Mucosa of rectum (tissue), 2 donors: ENCODE results near the gene BRD4.
"Not testable (repeated sequence)": the region's sequence is repeated elsewhere in the genome, so short reads cannot be mapped to it uniquely, and the experiment has no call there.

Experiments
- H3K27ac ChIP-seq, 2 donors: one replicate each; pipeline ENCODE4 v1.7.0; 2013; ENCODE audit warnings: inconsistent platforms in 2 of 2, low read depth in 2 of 2, low read length in 2 of 2
- H3K27me3 ChIP-seq, 2 donors: one replicate each; pipeline ENCODE4 v1.7.0; 2013; ENCODE audit warnings: low read length in 2 of 2; ENCODE audit not compliant: control insufficient read depth in 2 of 2, insufficient read depth in 2 of 2
- H3K36me3 ChIP-seq, 2 donors: one replicate each; pipeline ENCODE4 v1.7.0; 2013; ENCODE audit warnings: low read length in 2 of 2; ENCODE audit not compliant: control insufficient read depth in 2 of 2, insufficient read depth in 2 of 2
- H3K4me1 ChIP-seq, 2 donors: one replicate each; pipeline ENCODE4 v1.7.0; 2013; ENCODE audit warnings: low read length in 2 of 2, mild to moderate bottlenecking in 1 of 2; ENCODE audit not compliant: control insufficient read depth in 2 of 2, insufficient read depth in 2 of 2
- H3K4me3 ChIP-seq, 2 donors: one replicate each; pipeline ENCODE4 v1.7.0; 2013; ENCODE audit warnings: low read length in 2 of 2
- H3K9ac ChIP-seq, 2 donors: one replicate each; pipeline ENCODE4 v1.7.0; 2013; ENCODE audit warnings: low read length in 2 of 2, low read depth in 1 of 2, mild to moderate bottlenecking in 1 of 2
- H3K9me3 ChIP-seq, 2 donors: one replicate each; pipeline ENCODE4 v1.7.0; 2013; ENCODE audit warnings: low read length in 2 of 2; ENCODE audit not compliant: control insufficient read depth in 2 of 2
- donor health status: healthy.
- donor health status: Normal muscosa, but diverticular disease.

The BRD4 gene

DNA sequence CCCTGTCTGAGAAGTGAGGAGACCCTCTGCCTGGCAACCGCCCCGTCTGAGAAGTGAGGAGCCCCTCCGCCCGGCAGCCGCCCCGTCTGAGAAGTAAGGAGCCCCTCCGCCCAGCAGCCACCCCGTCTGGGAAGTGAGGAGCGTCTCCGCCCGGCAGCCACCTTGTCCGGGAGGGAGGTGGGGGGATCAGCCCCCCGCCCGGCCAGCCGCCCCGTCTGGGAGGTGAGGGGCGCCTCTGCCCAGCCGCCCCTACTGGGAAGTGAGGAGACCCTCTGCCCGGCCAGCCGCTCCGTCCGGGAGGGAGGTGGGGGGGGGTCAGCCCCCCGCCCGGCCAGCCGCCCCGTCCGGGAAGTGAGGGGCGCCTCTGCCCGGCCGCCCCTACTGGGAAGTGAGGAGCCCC is 30.7 kb upstream of the BRD4 start:
- H3K9me3 ChIP-seq, H3K4me1 ChIP-seq, H3K27ac ChIP-seq, H3K4me3 ChIP-seq, H3K9ac ChIP-seq, H3K27me3 ChIP-seq: not testable (repeated sequence)
- peaks cover 52 to 53% of the 10 kb centered on the region in 2 donors for H3K36me3 ChIP-seq

DNA sequence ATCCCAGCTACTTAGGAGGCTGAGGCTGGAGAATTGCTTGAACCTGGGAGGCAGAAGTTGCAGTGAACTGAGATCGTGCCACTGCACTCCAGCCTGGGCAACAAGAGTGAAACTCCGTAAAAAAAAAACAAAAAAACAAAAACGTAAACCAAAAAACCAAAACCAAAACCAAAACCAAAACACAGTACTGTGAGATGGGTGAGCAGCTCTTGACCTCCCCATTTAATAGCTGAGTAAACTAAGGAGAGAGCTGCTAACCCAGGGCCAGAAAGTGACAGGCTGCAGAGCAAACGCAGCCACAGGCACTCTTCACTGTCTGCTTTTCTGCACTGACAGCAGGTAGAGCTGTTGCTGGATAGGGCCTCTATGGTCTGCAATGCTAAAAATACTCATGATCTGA is 27.7 kb upstream of the BRD4 start:
- not testable (repeated sequence) for H3K27ac ChIP-seq, H3K9me3 ChIP-seq, H3K4me3 ChIP-seq, H3K27me3 ChIP-seq, H3K9ac ChIP-seq, H3K4me1 ChIP-seq
- H3K36me3 ChIP-seq, result peaks cover 54 to 56% of the 10 kb centered on the region in 2 donors

DNA sequence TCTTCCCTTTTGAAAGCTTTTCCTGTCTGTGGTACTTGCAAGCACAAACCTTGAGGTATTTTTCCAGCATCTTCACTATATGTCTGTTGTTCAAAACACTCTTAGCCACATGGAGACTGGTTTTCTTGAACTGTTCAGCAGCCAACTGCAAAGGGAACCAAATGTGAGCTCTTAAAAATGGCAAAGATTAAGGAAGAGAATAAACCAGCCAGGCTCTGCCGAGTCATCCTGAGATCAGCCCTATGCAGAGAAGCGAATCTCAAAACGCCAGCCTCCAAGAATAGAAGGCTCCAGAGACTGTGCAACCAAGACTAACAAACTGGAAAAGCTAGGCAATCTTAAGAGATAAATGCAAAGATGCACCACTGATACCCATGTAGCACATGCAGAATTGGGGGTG is 26.6 kb upstream of the BRD4 start:
- Histone ChIP-seq H3K9ac (no peak overlapping the region), H3K4me3 (no peak overlapping the region), H3K36me3 (peaks cover 59 to 62% of the 10 kb centered on the region in 2 donors), H3K9me3 (no peaks in the 10 kb centered on the region), H3K4me1 (peaks cover 0 to 3% of the 10 kb centered on the region in 2 donors), H3K27ac (no peak overlapping the region), H3K27me3 (no peaks in the 10 kb centered on the region)

DNA sequence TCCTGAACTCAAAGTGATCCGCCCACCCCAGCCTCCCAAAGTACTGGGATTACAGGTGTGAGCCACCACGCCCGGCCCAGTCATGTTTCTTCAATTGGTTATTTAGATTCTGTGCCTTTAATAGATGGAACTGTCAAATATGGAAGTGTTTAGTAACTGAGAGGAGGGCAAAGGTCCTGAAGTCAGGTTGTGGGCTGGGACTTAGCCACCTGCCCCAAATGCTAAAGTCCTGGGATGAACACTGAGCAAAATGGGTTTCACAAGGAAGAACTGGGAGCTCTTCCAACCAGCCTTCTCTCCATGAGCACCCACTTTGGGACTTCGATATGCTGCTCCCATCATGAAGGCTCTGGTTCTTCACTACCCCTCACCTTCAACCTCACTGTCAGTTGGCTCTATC is 25.6 kb upstream of the BRD4 start:
- H3K27ac ChIP-seq, result no peak overlapping the region

DNA sequence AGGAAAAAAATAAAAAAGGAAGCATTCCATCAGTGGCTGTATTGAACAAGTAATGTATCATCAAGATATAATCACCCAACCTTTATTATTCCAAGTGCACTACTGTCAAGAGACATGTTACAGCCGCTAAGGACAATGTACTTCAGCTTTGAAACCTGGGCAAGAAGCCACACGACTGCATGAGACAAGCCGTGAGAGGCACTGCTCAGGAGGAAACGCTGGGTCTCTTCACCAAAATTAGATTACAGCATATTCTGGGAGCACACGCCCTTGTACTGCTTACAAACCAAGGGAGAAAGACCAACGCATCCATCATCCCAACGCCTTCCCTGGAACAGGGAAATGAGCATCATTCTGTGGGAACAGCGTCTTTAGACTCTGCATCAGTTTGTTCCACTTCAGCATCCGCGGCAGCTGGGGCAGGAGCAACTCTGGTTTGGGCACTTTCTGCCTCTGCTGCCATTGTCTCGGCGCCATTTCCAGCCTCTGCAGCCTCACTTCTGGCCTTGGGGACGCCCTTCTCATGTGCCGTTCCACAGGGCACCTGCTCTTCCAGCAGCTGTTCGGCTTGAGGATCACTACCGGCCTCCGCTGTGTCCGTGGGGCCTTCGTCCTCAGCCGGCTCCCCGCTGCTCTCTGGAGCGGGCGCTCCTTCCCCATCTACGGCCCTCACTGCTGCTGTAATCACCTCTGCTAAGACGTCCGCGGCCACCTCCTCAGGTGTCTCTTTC is 22.4 kb upstream of the BRD4 start:
- Histone ChIP-seq H3K9ac (no peak overlapping the region), H3K4me1 (no peaks in the 10 kb centered on the region), H3K9me3 (no peaks in the 10 kb centered on the region), H3K27ac (no peak overlapping the region), H3K27me3 (no peaks in the 10 kb centered on the region), H3K36me3 (peaks cover 46% of the 10 kb centered on the region in 2 donors), H3K4me3 (no peak overlapping the region)

More for the DNA sequence above, 25.6 kb upstream of the BRD4 start:
- Histone ChIP-seq H3K27me3 (no peaks in the 10 kb centered on the region), H3K4me1 (peaks cover 0 to 3% of the 10 kb centered on the region in 2 donors), H3K36me3 (peaks cover 66 to 68% of the 10 kb centered on the region in 2 donors), H3K4me3 (no peak overlapping the region), H3K9me3 (no peaks in the 10 kb centered on the region), H3K9ac (no peak overlapping the region)

DNA sequence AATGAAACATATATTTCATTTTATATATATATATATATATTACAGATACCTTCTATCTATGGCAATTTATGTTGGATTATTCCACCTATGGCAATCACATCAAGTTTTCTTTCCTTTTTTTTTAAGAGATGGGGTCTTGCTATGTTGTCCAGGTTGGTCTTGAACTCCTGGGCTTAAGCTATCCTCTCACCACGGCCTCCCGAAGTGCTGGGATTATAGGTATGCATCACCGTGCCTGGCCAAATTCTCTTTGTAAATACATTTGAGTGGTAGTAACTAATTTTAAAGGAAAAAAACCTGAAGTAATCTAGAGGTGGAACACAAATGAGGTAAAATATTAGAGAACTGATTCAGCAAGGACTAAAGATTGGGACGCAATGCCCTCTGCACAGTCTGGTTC is 21.6 kb upstream of the BRD4 start:
- Histone ChIP-seq H3K9ac (no peak overlapping the region), H3K9me3 (no peaks in the 10 kb centered on the region), H3K27me3 (no peaks in the 10 kb centered on the region), H3K36me3 (peaks cover 38 to 42% of the 10 kb centered on the region in 2 donors), H3K27ac (no peak overlapping the region), H3K4me1 (no peaks in the 10 kb centered on the region), H3K4me3 (no peak overlapping the region)

DNA sequence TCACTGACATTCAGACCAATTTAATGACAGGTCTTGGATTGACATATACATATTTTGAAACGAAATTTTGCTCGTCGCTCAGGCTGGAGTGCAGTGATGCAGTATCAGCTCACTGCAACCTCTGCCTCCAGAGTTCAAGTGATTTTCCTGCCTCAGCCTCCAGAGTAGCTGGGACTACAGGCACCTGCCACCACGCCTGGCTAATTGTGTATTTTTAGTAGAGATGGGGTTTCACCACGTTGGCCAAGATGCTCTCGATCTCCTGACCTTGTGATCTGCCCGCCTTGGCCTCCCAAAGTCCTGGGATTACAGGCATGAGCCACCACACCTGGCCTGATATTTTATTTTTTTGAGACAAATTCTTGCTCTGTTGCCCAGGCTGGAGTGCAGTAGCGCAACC is 20.2 kb upstream of the BRD4 start:
- H3K27ac ChIP-seq, H3K4me3 ChIP-seq: not testable (repeated sequence)
- peaks cover 26 to 29% of the 10 kb centered on the region in 2 donors for H3K36me3 ChIP-seq

DNA sequence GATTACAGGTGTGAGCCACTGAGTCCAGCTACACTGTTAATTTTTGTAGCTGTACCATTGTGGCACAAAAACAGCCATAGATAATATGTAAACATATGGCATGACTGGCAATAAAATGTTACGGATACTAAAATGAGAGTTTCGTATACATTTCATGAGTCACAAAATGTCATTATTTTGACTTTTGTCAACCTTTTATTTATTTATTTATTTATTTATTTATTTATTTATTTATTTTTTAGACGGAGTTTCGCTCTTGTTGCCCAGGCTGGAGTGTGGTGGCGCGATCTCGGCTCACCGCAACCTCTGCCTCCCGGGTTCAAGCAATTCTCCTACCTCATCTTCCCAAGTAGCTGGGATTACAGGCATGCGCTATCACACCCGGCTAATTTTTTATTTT is 9.0 kb upstream of the BRD4 start:
- H3K27me3 ChIP-seq, H3K4me3 ChIP-seq, H3K9ac ChIP-seq, H3K4me1 ChIP-seq, H3K27ac ChIP-seq, H3K9me3 ChIP-seq, H3K36me3 ChIP-seq: not testable (repeated sequence)

More for the DNA sequence above, 20.2 kb upstream of the BRD4 start:
- H3K9me3 ChIP-seq, H3K4me1 ChIP-seq, H3K27me3 ChIP-seq, H3K9ac ChIP-seq: not testable (repeated sequence)

DNA sequence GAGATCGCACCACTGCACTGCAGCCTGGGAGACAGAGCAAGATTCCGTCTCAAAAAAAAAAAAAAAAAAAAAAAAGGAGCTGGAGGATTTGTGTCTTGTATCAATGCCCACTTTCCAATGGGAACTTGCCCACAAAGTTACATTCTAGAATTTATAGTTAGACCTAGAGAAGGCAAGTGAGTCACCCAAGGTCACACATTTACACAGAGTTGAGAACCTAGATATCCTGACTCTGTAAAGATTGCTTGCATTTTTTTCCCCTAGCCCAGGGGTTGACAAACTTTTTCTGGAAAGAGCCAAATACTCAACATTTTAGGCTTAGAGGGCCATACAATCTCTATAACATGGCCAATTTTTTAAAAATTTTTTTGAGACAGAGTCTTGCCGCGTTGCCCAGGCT is 7.7 kb upstream of the BRD4 start:
- no peaks in the 10 kb centered on the region for H3K4me1 ChIP-seq
- no peak overlapping the region for H3K27ac ChIP-seq
- H3K9me3 ChIP-seq, result no peaks in the 10 kb centered on the region
- no peaks in the 10 kb centered on the region for H3K27me3 ChIP-seq
- no peaks in the 10 kb centered on the region for H3K36me3 ChIP-seq
- no peak overlapping the region for H3K9ac ChIP-seq
- no peak overlapping the region for H3K4me3 ChIP-seq

DNA sequence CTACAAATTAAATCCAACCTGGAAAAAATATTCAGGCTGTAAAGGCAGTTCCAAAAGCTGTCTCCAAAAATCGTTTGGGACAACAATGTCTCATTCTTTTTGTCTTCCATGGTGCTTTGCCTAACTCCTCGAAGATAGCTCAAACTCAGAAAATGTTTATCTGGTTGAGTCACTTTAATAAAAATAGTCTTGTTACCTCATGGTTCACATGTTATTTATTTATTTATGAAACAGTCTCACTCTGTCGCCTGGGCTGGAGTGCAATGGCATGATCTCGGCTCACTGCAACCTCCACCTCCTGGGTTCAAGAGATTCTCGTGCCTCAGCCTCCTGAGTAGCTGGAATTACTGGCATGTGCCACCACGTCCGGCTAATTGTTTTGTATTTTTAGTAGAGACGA is 4.9 kb upstream of the BRD4 start:
- no peaks in the 10 kb centered on the region for H3K27me3 ChIP-seq
- no peak overlapping the region for H3K4me3 ChIP-seq
- no peak overlapping the region for H3K9ac ChIP-seq
- H3K9me3 ChIP-seq, result no peaks in the 10 kb centered on the region
- no peak overlapping the region for H3K27ac ChIP-seq
- peaks cover 4 to 6% of the 10 kb centered on the region in 2 donors for H3K4me1 ChIP-seq
- H3K36me3 ChIP-seq, result no peaks in the 10 kb centered on the region

DNA sequence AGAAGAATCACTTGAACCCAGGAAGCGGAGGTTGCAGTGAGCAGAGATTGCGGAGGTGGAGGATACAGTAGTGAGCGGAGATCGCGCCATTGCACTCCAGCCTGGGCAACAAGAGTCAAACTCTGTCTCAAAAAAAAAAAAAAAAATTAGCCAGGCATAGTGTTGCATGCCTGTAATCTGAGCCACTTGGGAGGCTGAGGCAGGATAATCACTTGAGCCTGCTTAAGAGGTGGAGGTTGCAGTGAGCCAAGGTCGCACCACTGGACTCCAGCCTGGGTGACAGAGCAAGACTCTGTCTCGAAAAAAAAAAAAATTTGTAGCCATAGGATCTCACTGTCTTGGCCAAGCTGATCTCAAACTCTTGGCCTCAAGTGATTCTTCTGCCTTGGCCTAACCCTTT is 3.7 kb upstream of the BRD4 start:
- H3K9ac ChIP-seq, H3K9me3 ChIP-seq, H3K4me3 ChIP-seq, H3K4me1 ChIP-seq, H3K36me3 ChIP-seq, H3K27me3 ChIP-seq, H3K27ac ChIP-seq: not testable (repeated sequence)
